HG03442 (cell line): ENCODE results near the gene NMNAT3.

Experiments
- ATAC-seq: cut with Tn5 transposase; IDR thresholded peaks from one replicate; pipeline ENCODE4 v1.9.1; 2021; ENCODE audit warnings: mild to moderate bottlenecking, moderate library complexity; ENCODE audit not compliant: unreplicated experiment

Gene NMNAT3

GRCh38 chr3:139676108-139676507 is 1.7 kb downstream of the NMNAT3 start:
- ATAC-seq = no peak

DNA sequence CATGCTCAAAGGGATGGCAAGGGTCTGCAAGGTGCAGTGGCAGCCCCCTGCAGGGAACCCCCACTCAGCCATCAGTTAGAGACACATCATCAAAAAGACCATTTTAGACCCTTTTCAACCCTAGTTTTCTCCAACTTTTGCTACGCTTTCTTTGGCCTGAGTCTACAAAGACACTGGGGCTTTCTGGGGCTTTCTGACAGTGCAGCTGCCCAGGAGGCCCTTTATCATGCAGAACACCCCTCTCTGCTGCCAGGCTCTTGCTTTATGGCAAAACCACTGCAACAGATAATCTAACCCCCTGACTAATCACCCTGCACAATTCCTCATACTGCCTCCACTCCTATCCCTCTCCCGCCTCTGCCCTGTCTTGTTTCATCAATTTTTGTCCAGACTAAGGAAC is 2.4 kb downstream of the NMNAT3 start:
- no peak for ATAC-seq

DNA sequence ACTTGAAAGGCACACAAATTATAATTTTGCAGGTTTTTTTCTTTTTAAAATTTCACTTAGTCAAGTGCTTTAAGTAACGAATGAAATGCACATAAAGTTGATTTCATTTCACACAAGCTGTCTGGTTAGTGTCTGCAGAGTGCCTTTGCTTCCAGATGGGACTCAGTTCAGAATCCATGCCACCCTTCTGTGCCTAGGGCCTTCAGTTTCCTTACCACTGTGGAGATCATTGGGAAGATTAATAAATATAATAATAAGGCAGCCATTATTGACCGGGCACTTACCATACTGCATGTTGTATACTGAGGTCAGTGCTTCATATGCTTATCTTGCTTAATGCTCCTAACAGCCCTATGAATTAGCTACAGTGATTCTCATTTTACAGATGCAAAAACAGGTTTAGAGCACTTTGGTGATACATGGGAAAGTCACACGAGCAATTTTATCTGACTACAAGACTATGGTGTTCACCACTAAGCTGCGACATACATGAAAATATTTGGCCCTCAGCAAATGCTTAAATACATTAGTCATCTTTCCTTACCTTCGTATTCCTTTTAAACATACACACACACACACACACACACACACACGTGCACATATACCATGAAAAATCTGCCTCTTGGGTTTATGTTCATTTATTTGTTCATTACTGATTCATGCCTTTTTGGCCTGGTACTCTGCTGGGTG is 3.1 kb downstream of the NMNAT3 start:
- ATAC-seq = no peak

GRCh38 chr3:139672884-139673283 is 4.9 kb downstream of the NMNAT3 start:
- ATAC-seq = no peak

GRCh38 chr3:139671863-139672646 is 5.7 kb downstream of the NMNAT3 start:
- ATAC-seq = no peak

GRCh38 chr3:139671107-139671506 is 6.7 kb downstream of the NMNAT3 start:
- ATAC-seq = no peak

DNA sequence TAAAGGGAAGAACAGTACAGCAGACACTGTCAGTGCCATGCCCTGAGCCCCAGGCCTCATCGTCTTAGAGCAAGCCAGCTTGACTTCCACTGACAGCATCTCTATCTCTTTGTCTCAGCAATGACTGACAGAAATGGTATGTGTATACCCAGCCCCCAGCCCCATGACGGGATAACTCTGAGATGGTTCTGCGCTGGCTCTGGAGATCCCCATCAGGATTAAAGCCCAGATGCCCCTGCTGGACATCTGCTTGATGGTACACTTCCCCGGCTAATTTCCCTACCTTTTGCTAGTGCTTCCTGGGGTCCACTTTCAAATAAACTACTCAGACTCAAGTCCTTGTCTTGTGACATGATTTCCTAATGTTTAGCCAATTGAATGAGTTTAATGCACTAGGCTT is 7.6 kb downstream of the NMNAT3 start:
- ATAC-seq = no peak

- no peak for ATAC-seq
Measured at GRCh38 chr3:139668332-139668731, 9.4 kb downstream of the NMNAT3 start.

DNA sequence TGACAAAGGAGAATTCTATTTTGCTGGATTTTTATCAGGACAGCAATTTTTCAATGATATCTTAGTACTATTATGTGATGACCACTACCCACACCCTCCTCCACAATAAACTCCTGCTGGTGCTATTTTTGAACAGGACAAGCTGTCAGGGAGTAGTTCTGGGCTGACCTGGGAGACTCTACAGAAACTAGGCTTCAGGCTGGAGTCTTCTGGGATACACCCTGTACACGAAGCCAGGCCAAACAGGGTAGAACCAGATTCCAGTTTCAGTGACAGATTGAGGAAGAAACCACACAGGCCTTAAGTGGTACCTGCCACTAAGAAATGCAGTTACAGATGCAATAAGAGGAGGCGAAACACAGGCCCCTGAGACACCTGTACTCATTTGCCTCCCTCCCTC is 12.8 kb downstream of the NMNAT3 start:
- no peak for ATAC-seq

DNA sequence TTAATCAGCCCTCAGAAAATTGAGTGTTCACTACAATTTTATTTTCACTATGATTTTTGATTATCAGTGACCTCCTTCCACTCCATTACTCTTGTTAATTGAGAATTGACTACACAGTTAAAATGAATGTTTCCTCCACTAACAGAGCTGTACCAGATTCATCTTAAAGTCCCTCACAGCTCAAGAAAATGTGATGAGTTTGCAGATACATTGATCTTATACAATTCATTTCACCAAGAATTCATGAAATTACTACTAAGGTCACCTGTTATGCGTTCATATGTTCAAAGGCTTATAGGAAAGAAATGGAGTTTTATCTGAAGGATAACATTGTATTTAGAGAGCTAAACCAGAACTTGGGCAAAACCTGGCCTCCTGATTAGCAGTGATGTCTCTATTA is 17.5 kb downstream of the NMNAT3 start:
- ATAC-seq = no peak

GRCh38 chr3:139659511-139659910 is 18.3 kb downstream of the NMNAT3 start:
- no peak for ATAC-seq

- no peak for ATAC-seq
Measured at GRCh38 chr3:139657936-139658335, 19.8 kb downstream of the NMNAT3 start.

DNA sequence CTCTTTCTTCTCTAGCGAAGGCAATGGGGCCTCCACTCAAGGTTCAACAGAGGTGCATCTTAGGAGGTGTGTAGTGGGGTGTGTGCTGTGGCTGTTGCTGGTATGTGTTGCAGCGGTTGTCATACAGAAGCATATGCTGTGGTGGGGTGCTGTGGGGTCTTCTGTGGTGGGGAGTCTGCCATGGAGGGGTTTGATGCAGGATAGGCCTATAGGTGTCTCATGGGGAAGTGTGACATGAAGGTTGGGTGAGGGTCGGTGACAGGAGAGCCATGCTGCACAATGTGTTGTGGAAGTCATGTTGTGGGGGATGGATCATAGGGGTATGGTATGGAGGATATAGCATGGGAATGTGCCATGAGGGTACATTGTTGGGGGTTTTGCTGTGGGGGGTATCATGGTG is 20.3 kb downstream of the NMNAT3 start:
- ATAC-seq = no peak

DNA sequence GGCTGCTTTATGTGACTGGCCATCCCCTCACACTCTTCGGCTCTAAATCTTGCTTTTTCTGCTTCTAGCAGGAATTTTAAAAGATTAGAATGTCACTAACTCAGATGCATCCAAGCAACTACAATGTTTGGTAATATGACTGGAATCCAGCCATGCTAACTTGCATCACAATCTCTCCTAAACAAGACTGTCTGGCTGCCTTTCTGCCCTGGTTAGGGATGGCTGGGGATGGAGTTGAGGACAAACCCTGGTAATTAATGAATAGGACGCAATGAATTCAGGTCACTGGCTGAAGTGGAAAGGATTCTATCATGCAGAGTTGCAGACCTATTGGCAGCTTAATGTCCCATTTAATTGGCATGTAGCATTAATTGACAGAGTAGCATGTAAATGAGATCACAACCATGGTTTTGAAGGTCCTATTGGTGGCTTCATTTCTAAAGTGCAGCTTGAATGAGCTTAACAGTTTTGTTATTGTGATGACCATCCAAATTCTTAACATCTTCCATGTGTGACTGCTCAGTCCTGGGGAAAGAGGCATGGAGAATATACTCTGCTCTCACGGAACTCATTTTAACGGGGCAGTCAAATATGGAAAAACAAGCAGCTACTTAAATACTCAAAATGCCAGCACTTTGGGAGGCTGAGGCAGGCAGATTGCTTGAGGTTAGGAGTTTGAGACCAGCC is 21.7 kb downstream of the NMNAT3 start:
- no peak for ATAC-seq

- no peak for ATAC-seq
Measured at GRCh38 chr3:139654637-139655365, 23.0 kb downstream of the NMNAT3 start.

DNA sequence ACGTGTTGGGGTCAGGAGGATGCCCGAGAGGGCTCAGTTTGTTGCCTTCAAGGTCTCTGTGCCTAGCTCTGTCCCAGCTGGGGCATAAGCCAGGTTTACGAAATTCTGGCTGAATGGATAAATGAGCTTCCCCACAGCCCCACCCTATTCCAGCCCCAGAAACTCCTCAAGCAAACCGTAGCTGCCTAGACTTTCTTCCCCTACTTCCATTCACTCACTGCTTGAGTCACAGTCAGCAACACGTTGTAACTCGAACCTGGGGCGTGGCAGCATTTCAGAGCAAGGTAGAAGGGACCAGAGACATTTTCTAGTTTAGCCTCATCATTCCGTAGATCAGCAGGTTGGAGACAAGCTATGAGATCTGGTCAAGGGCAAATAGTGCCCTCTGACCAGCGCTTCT is 24.2 kb downstream of the NMNAT3 start:
- no peak for ATAC-seq

GRCh38 chr3:139652561-139652960 is 25.2 kb downstream of the NMNAT3 start:
- no peak for ATAC-seq

DNA sequence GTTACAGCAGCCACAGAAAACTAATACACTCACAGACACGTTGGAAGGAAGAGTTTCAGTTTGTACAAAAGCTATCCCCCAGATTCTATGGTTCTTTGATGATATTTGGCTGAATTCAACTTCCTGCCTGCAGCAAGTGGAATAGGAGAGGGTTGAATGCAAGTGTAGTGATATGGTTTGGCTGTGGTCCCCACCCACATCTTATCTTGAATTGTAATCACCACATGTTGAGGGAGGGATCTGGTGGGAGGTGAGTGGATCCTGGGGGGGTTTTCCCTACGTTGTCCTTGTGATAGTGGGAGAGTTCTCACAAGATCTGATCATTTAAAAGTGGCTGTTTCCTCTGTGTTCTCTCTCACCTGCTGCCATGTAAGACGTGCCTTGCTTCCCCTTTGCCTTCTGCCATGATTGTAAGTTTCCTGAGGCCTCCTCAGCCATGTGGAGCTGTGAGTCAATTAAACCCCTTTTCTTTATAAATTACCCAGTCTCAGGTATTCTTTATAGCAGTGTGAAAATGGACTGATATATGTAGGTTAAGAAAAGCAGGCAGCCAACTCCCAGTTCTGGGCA is 29.8 kb downstream of the NMNAT3 start:
- no peak for ATAC-seq

- no peak for ATAC-seq
Measured at GRCh38 chr3:139646512-139646911, 31.3 kb downstream of the NMNAT3 start.

DNA sequence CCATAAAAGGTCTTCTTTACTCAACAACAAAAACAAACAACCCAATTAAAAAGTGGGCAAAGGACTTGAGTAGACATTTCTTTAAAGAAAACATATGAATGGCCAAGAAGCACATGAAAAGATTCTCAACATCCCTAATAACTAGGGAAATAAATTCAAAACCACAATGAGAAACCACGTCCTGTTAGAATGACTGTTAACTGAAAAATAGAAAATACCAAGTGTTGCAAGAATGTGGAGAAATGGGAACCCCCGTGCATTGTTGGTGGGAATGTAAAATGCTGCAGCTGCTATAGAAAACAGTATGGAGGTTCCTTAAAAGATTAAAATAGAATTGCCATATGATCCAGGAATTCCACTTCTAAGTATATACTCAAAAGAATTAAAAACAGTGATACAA is 34.8 kb downstream of the NMNAT3 start:
- ATAC-seq = no peak

GRCh38 chr3:139640456-139640855 is 37.3 kb downstream of the NMNAT3 start:
- no peak for ATAC-seq
